Brain microvascular endothelial cell (primary cell): Measurements from ENCODE around the gene RIT2.
"Not testable (repeated sequence)": the region's sequence is repeated elsewhere in the genome, so short reads cannot be mapped to it uniquely, and the experiment has no call there.

ENCODE experiments used
- DNase-seq: peaks from one replicate; pipeline ENCODE4 v3.0.0-alpha.2; 2020
- H3K27ac ChIP-seq: fragments of 250-450 bp; sonication (Bioruptor Pico); 2 replicates; pipeline ENCODE4 v1.5.1; 2020; ENCODE audit warnings: mild to moderate bottlenecking, moderate library complexity
- H3K27me3 ChIP-seq: fragments of 250-450 bp; sonication (Bioruptor Pico); replicated peaks from 2 replicates; pipeline ENCODE4 v1.5.1; 2020; ENCODE audit warnings: mild to moderate bottlenecking
- H3K36me3 ChIP-seq: fragments of 250-450 bp; sonication (Bioruptor Pico); replicated peaks from 2 replicates; pipeline ENCODE4 v1.5.1; 2020; ENCODE audit warnings: mild to moderate bottlenecking
- H3K4me3 ChIP-seq: 2 replicates; pipeline ENCODE4 v1.5.1; 2011; ENCODE audit warnings: low read depth, mild to moderate bottlenecking, control low read depth, low read length, moderate library complexity
- CTCF ChIP-seq: IDR thresholded peaks from 2 replicates; pipeline ENCODE4 v1.5.1; 2011; ENCODE audit warnings: low read depth, mild to moderate bottlenecking, moderate library complexity, low read length, control low read depth, inconsistent platforms; ENCODE audit errors: missing control alignments
- in situ Hi-C: cut with HindIII; loops from 2 replicates; pipeline ENCODE4 v1.10.0; 2017; ENCODE audit warnings: low sequenced_read_pairs, low pct_ligation_motif_present

Gene RIT2

GRCh38 chr18:42746794-42747193, 368.7 kb downstream of the RIT2 start:
- DNase-seq, result no peak
- in situ Hi-C loops, result no loop called here
- Histone ChIP-seq H3K27me3 (no peaks in the 10 kb centered on the region), H3K4me3 (no peak overlapping the region), H3K27ac (no peak overlapping the region), H3K36me3 (no peaks in the 10 kb centered on the region)
- TF ChIP-seq CTCF, result no peak

GRCh38 chr18:42745931-42746330, 369.6 kb downstream of the RIT2 start:
- H3K4me3 ChIP-seq, result no peak overlapping the region

DNA sequence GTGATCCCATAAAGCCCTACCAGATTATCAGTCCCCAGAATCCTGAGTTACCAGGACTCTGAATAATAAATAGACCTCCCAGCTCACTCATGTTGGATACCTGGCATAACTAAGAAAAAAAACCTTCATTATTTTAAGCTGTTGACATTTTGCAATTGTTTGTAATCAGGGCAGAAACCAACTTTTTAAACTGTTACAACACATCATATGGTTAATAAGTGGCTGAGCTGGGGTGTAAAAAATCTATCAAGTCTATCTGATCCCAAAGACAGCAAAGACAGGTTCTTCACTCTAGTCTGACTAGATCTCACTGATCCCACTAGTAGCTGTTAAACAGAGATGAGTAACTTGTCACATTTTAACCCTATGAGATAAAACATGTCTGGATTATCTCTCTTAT, 370.3 kb downstream of the RIT2 start:
- TF ChIP-seq CTCF, result no peak
- DNase-seq, result no peak
- no peaks in the 10 kb centered on the region for H3K36me3 ChIP-seq

More at GRCh38 chr18:42745931-42746330, 369.6 kb downstream of the RIT2 start:
- no peak for TF ChIP-seq CTCF
- in situ Hi-C loops, result no loop called here
- Histone ChIP-seq H3K27ac (no peak overlapping the region), H3K27me3 (no peaks in the 10 kb centered on the region), H3K36me3 (no peaks in the 10 kb centered on the region)
- no peak for DNase-seq

DNA sequence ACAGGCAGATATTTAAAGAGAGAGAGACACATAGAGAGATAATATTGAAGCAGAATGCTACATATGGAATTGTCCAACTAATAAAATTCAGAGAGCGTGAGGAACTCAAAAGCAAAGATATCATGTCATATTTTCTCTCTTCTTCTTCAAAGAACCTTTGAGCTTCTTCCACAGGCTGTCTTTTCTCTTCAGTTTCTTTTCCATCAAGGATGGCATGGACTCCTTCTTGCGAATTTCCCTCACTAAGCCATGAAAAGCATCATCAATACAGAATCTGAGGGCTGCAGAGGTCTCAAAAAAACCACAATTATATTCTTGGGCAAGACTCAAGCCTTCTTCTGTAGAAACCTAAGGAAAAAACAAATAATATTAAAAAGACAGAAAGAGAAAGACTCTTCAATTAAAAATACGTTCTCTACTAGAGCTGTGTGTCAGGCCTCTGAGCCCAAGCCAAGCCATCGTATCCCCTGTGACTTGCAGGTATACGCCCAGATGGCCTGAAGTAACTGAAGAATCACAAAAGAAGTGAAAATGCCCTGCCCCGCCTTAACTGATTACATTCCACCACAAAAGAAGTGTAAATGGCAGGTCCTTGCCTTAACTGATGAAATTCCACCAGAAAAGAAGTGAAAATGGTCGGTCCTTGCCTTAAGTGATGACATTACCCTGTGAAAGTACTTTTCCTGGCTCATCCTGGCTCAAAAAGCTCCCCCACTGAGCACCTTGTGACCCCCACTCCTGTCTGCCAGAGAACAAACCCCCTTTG, 371.9 kb downstream of the RIT2 start:
- no peaks in the 10 kb centered on the region for H3K27me3 ChIP-seq

More for the DNA sequence above, 370.3 kb downstream of the RIT2 start:
- Histone ChIP-seq H3K4me3 (no peak overlapping the region), H3K27ac (no peak overlapping the region), H3K27me3 (no peaks in the 10 kb centered on the region)
- in situ Hi-C loops, result no loop called here

DNA sequence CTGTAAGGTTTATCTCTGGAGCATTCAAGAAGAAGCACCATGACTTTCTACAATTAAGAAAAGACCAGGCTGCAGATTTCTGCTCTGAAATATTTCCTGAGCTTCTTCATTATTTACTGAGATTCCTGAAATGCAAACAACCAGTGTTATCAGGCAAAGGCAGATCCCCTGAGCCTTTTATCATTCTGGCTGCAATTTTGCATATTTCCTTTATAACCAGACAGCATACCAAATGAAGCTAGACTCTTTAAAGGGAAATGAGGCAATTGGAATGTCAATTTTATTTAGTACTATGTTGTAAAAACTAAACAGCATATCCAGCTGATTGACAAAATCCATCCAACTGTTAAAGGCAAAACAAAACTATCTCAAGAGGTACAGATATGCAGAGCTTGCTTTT, 372.5 kb downstream of the RIT2 start:
- Histone ChIP-seq H3K27ac (no peak overlapping the region), H3K27me3 (no peaks in the 10 kb centered on the region), H3K36me3 (no peaks in the 10 kb centered on the region), H3K4me3 (no peak overlapping the region)
- DNase-seq, result no peak
- TF ChIP-seq CTCF, result no peak
- in situ Hi-C loops, result no loop called here

More for the DNA sequence above, 371.9 kb downstream of the RIT2 start:
- Histone ChIP-seq H3K27ac (no peak overlapping the region), H3K36me3 (no peaks in the 10 kb centered on the region), H3K4me3 (no peak overlapping the region)
- DNase-seq, result no peak
- no peak for TF ChIP-seq CTCF
- in situ Hi-C loops, result no loop called here

GRCh38 chr18:42742474-42742873, 373.0 kb downstream of the RIT2 start:
- H3K4me3 ChIP-seq, result no peak overlapping the region
- DNase-seq, result no peak
- in situ Hi-C loops, result no loop called here
- no peaks in the 10 kb centered on the region for H3K27me3 ChIP-seq
- no peak for TF ChIP-seq CTCF
- H3K36me3 ChIP-seq, result no peaks in the 10 kb centered on the region
- no peak overlapping the region for H3K27ac ChIP-seq

GRCh38 chr18:42741805-42742347, 373.6 kb downstream of the RIT2 start:
- H3K4me3 ChIP-seq, H3K27ac ChIP-seq, in situ Hi-C loops, H3K27me3 ChIP-seq, H3K36me3 ChIP-seq, DNase-seq: not testable (repeated sequence)

DNA sequence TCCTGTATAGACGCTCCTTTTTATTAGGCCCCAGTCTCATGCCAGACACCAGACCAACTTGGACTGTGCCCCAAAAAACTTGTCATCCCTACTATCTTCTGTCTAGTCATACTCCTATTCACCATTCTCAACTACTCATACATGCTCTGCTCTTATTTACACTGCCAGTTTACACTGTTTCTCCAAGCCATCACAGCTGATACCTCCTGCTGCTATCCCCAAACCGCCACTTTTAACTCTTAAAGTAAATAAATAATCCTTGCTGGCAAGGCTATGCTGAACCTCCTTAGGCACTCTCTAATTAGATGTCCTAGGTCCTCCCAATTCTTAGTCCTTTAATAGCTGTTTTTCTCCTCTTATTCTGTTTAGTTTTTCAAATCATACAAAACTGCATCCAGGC, 374.2 kb downstream of the RIT2 start:
- H3K4me3 ChIP-seq, in situ Hi-C loops, H3K27me3 ChIP-seq, H3K36me3 ChIP-seq, DNase-seq, H3K27ac ChIP-seq: not testable (repeated sequence)
